Activated naive CD8-positive, alpha-beta T cell (primary cell): ENCODE results near the gene CLMN.

Experiments used
- H3K27ac Mint-ChIP-seq: one replicate; pipeline ENCODE4 v1.8.0; 2021; ENCODE audit warnings: mixed read lengths
- H3K27me3 Mint-ChIP-seq: one replicate; pipeline ENCODE4 v1.8.0; 2021; ENCODE audit warnings: mixed read lengths
- H3K36me3 Mint-ChIP-seq: one replicate; pipeline ENCODE4 v1.8.0; 2021; ENCODE audit warnings: mixed read lengths
- H3K4me1 Mint-ChIP-seq: one replicate; pipeline ENCODE4 v1.8.0; 2021; ENCODE audit warnings: low read depth, mixed read lengths
- H3K4me3 Mint-ChIP-seq: one replicate; pipeline ENCODE4 v1.8.0; 2021; ENCODE audit warnings: mild to moderate bottlenecking, mixed read lengths
- H3K9me3 Mint-ChIP-seq: one replicate; pipeline ENCODE4 v1.8.0; 2021; ENCODE audit warnings: low read depth, mixed read lengths

CLMN gene

GRCh38 chr14:95353007-95353406 is 33.3 kb upstream of the CLMN start:
- H3K27ac Mint-ChIP-seq = no peak overlapping the region
- no peak overlapping the region for H3K4me3 Mint-ChIP-seq
- H3K9me3 Mint-ChIP-seq = no peaks in the 10 kb centered on the region
- no peaks in the 10 kb centered on the region for H3K4me1 Mint-ChIP-seq
- no peaks in the 10 kb centered on the region for H3K36me3 Mint-ChIP-seq
- peaks cover 10% of the 10 kb centered on the region for H3K27me3 Mint-ChIP-seq

DNA sequence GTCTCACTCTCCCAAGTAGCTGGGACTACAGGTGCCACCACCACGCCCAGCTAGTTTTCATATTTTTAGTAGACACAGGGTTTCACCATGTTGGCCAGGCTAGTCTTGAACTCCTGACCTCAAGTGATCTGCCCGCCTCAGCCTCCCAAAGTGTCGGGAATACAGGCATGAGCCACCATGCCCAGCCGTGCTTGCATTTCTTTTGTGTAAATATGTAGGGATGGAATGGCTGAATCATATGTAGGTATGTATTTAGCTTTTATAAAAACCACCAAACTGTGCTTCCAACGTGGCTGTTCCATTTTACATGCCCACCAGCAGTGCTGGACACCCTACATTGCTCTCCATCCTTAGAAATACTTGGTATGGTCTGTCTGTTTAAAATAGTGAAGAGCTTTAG is 32.8 kb upstream of the CLMN start:
- H3K27ac Mint-ChIP-seq = no peak overlapping the region
- H3K36me3 Mint-ChIP-seq = no peaks in the 10 kb centered on the region
- H3K27me3 Mint-ChIP-seq = peaks cover 13% of the 10 kb centered on the region
- H3K4me1 Mint-ChIP-seq = no peaks in the 10 kb centered on the region
- no peak overlapping the region for H3K4me3 Mint-ChIP-seq
- no peaks in the 10 kb centered on the region for H3K9me3 Mint-ChIP-seq

DNA sequence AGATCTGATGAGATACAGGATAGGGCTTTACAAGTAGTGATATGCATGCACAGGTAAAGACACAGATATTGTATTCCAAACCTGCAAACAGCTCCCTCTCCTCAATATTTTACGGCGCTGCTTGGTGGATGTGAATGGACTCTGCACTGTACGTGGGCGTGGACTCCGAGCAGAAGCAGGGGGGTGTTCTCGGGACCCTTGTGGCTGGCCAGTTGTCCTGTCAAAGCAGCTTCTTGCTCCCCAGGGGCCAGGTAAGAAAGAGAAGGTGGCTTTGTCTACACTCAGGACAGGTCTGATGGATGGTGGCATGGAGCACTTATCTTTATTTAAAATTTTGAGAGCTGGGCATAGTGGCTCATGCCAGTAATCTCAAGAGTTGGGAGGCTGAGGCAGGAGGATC is 29.5 kb upstream of the CLMN start:
- Mint-ChIP-seq H3K27me3 (peaks cover 15% of the 10 kb centered on the region), H3K36me3 (no peaks in the 10 kb centered on the region), H3K9me3 (no peaks in the 10 kb centered on the region), H3K4me3 (no peak overlapping the region), H3K27ac (no peak overlapping the region), H3K4me1 (no peaks in the 10 kb centered on the region)

- Mint-ChIP-seq H3K36me3 (no peaks in the 10 kb centered on the region), H3K27me3 (peaks cover 17% of the 10 kb centered on the region), H3K9me3 (no peaks in the 10 kb centered on the region), H3K27ac (no peak overlapping the region), H3K4me3 (no peak overlapping the region), H3K4me1 (no peaks in the 10 kb centered on the region)
Measured at GRCh38 chr14:95348395-95349080, 28.8 kb upstream of the CLMN start.

- Mint-ChIP-seq H3K4me3 (no peak overlapping the region), H3K4me1 (no peaks in the 10 kb centered on the region), H3K36me3 (no peaks in the 10 kb centered on the region), H3K27ac (no peak overlapping the region), H3K27me3 (peaks cover 17% of the 10 kb centered on the region), H3K9me3 (no peaks in the 10 kb centered on the region)
Measured at GRCh38 chr14:95346820-95347219, 27.1 kb upstream of the CLMN start.

- Mint-ChIP-seq H3K36me3 (no peaks in the 10 kb centered on the region), H3K9me3 (no peaks in the 10 kb centered on the region), H3K4me3 (no peak overlapping the region), H3K27me3 (peaks cover 17% of the 10 kb centered on the region), H3K4me1 (no peaks in the 10 kb centered on the region), H3K27ac (no peak overlapping the region)
Measured at GRCh38 chr14:95346266-95346665, 26.6 kb upstream of the CLMN start.

- H3K4me1 Mint-ChIP-seq = no peaks in the 10 kb centered on the region
- H3K9me3 Mint-ChIP-seq = no peaks in the 10 kb centered on the region
- H3K36me3 Mint-ChIP-seq = no peaks in the 10 kb centered on the region
- peaks cover 19% of the 10 kb centered on the region for H3K27me3 Mint-ChIP-seq
- no peak overlapping the region for H3K27ac Mint-ChIP-seq
- H3K4me3 Mint-ChIP-seq = no peak overlapping the region
Measured at GRCh38 chr14:95345032-95345431, 25.3 kb upstream of the CLMN start.

GRCh38 chr14:95344536-95344935 is 24.8 kb upstream of the CLMN start:
- Mint-ChIP-seq H3K4me1 (no peaks in the 10 kb centered on the region), H3K27ac (no peak overlapping the region), H3K36me3 (no peaks in the 10 kb centered on the region), H3K4me3 (no peak overlapping the region), H3K27me3 (peaks cover 19% of the 10 kb centered on the region), H3K9me3 (no peaks in the 10 kb centered on the region)

GRCh38 chr14:95341564-95341963 is 21.9 kb upstream of the CLMN start:
- H3K9me3 Mint-ChIP-seq = no peaks in the 10 kb centered on the region
- peaks cover 16% of the 10 kb centered on the region for H3K27me3 Mint-ChIP-seq
- no peaks in the 10 kb centered on the region for H3K36me3 Mint-ChIP-seq
- H3K4me3 Mint-ChIP-seq = no peak overlapping the region
- no peaks in the 10 kb centered on the region for H3K4me1 Mint-ChIP-seq
- H3K27ac Mint-ChIP-seq = no peak overlapping the region

DNA sequence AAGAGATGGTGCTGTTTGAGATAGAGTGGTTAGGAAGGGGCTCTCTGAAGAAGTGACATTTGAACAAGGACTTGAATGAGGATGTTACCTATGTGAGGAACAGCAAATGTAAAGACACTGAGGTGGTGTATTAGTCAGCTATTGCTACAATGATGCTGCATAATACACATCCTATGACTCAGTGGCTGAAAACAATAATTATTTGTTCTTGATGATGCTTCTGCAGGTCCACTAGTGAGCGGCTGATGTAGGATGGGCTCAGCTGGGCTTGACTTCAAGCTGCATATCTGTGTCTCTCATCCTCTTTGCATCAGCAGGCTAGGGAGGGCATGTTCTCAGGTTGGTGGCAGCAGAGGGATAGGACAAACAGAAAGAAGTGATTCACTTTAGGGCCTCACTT is 21.4 kb upstream of the CLMN start:
- no peaks in the 10 kb centered on the region for H3K36me3 Mint-ChIP-seq
- H3K4me1 Mint-ChIP-seq = no peaks in the 10 kb centered on the region
- no peaks in the 10 kb centered on the region for H3K9me3 Mint-ChIP-seq
- H3K27ac Mint-ChIP-seq = no peak overlapping the region
- peaks cover 17% of the 10 kb centered on the region for H3K27me3 Mint-ChIP-seq
- H3K4me3 Mint-ChIP-seq = no peak overlapping the region

GRCh38 chr14:95340201-95340697 is 20.5 kb upstream of the CLMN start:
- Mint-ChIP-seq H3K27me3 (peaks cover 16% of the 10 kb centered on the region), H3K9me3 (no peaks in the 10 kb centered on the region), H3K36me3 (no peaks in the 10 kb centered on the region)

GRCh38 chr14:95339301-95339865 is 19.7 kb upstream of the CLMN start:
- H3K9me3 Mint-ChIP-seq = no peaks in the 10 kb centered on the region
- H3K36me3 Mint-ChIP-seq = no peaks in the 10 kb centered on the region
- no peak overlapping the region for H3K4me3 Mint-ChIP-seq
- no peak overlapping the region for H3K27ac Mint-ChIP-seq
- H3K27me3 Mint-ChIP-seq = peaks cover 16% of the 10 kb centered on the region
- no peaks in the 10 kb centered on the region for H3K4me1 Mint-ChIP-seq

More at GRCh38 chr14:95340201-95340697, 20.5 kb upstream of the CLMN start:
- H3K27ac Mint-ChIP-seq = no peak overlapping the region
- H3K4me3 Mint-ChIP-seq = no peak overlapping the region
- H3K4me1 Mint-ChIP-seq = no peaks in the 10 kb centered on the region

DNA sequence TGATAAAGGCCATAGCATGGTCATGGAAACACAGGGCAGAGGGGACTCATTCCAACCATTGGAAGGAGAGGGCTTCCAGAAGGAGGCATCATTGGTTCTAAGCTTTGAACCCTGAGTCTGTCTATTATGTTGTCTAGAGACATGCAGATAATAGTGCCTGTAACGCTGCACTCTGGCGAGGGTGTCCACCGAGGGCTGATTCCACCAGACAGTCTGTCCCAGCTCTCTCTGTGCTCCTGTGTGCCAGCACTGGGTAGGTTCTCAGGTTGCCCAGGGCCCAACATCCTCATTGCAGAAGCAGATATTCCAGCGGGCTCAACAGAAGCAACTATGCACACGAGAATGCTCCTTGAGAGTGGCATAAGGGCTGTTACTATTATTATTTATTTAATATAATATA is 18.7 kb upstream of the CLMN start:
- no peaks in the 10 kb centered on the region for H3K36me3 Mint-ChIP-seq
- peaks cover 14% of the 10 kb centered on the region for H3K27me3 Mint-ChIP-seq
- no peak overlapping the region for H3K27ac Mint-ChIP-seq
- no peaks in the 10 kb centered on the region for H3K4me1 Mint-ChIP-seq
- no peak overlapping the region for H3K4me3 Mint-ChIP-seq
- H3K9me3 Mint-ChIP-seq = no peaks in the 10 kb centered on the region

DNA sequence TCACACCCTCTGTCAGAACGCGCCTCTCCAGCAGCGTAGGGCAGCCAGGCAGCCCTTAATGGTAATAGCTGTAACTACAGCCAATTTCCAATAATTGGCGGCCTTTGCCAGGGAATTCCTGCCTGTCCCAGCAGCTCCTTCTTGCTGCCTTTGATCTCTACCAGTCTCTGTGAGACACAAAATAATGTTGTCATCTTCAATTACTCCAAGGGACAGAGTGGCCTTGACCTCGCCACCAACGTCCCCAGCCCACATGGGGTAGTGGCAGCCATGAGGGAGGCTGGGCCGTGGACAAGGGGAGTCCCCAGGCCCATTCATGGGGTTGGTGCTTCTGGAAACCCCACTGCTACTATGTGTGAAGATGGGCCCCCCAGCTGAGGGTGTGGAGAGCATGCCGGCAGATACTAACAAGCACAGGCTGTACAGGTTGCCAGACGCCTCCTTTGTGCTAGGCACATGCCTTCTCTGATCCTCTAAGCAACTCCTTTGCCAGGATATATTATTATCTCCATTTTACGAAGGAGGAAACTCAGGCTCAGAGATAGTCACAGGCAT is 17.4 kb upstream of the CLMN start:
- Mint-ChIP-seq H3K36me3 (no peaks in the 10 kb centered on the region), H3K9me3 (no peaks in the 10 kb centered on the region), H3K4me3 (no peak overlapping the region), H3K27me3 (peaks cover 15% of the 10 kb centered on the region), H3K27ac (no peak overlapping the region), H3K4me1 (no peaks in the 10 kb centered on the region)

DNA sequence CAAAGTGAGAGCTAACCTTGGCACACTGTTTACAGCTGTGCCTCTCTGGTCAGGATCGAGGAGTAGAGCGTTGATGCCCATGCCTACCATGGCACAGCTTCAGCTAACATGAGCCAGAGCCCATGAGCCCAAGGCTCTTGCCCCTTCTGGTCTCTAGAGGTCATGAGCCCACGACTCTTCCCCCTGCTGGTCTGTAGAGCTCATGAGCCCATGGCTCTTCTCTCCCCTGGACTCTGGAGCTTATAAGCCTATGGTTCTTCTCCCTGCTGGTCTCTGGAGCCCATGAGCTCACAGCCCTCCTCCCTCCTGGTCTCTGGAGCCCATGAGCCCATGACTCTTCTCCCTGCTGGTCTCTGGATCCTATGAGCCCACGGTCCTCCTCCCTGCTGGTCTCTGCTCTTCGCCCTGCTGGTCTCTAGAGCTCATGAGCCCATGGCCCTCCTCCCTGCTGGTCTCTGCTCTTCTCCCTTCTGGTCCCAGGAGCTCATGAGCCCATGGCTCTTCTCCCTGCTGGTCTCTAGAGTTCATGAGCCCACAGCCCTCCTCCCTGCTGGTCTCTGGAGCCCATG is 16.6 kb upstream of the CLMN start:
- H3K36me3 Mint-ChIP-seq = no peaks in the 10 kb centered on the region
- H3K9me3 Mint-ChIP-seq = no peaks in the 10 kb centered on the region
- no peak overlapping the region for H3K4me3 Mint-ChIP-seq
- H3K4me1 Mint-ChIP-seq = no peaks in the 10 kb centered on the region
- no peak overlapping the region for H3K27ac Mint-ChIP-seq
- H3K27me3 Mint-ChIP-seq = peaks cover 13% of the 10 kb centered on the region
